IPS-18c (cell line): ENCODE data around the gene PDZD2.
A peak's percentile ranks its signal among the peaks of the same experiment; 100 is the strongest.
"Not testable (repeated sequence)": the region's sequence is repeated elsewhere in the genome, so short reads cannot be mapped to it uniquely, and the experiment has no call there.

Experiments
- H3K4me3 ChIP-seq: 2 replicates; pipeline ENCODE4 v1.7.0; 2013; ENCODE audit warnings: low read depth, mild to moderate bottlenecking, low read length, moderate library complexity; ENCODE audit not compliant: insufficient read depth
- H3K9me3 ChIP-seq: one replicate; pipeline ENCODE4 v1.6.1; 2013; ENCODE audit warnings: mild to moderate bottlenecking, low read length, moderate library complexity; ENCODE audit not compliant: control insufficient read depth, insufficient read depth

The PDZD2 gene

DNA sequence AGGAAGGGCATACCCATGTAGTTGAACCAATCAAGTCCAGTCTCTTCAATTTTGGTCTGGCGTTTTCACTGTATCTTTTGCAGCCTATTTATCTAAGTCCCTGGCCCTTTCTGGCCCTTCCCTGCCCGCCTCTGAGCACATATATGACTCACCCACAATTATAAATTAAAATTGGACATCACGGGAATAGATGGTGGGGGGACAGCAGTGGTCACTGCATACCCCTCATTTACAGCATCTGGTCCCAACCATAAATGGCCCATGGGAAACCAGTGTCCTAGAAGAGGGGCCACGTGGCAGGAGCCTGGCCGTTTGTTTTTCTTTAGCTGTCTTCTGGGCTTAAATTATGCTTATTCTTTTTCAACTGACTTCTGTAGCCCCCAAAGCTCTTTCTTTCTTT, 69.2 kb downstream of the PDZD2 start:
- H3K9me3 ChIP-seq, result no peaks in the 10 kb centered on the region

GRCh38 chr5:31711363-31711762, 72.4 kb downstream of the PDZD2 start:
- Histone ChIP-seq H3K9me3 (no peaks in the 10 kb centered on the region), H3K4me3 (no peak overlapping the region)

More for the DNA sequence above, 69.2 kb downstream of the PDZD2 start:
- no peak overlapping the region for H3K4me3 ChIP-seq

DNA sequence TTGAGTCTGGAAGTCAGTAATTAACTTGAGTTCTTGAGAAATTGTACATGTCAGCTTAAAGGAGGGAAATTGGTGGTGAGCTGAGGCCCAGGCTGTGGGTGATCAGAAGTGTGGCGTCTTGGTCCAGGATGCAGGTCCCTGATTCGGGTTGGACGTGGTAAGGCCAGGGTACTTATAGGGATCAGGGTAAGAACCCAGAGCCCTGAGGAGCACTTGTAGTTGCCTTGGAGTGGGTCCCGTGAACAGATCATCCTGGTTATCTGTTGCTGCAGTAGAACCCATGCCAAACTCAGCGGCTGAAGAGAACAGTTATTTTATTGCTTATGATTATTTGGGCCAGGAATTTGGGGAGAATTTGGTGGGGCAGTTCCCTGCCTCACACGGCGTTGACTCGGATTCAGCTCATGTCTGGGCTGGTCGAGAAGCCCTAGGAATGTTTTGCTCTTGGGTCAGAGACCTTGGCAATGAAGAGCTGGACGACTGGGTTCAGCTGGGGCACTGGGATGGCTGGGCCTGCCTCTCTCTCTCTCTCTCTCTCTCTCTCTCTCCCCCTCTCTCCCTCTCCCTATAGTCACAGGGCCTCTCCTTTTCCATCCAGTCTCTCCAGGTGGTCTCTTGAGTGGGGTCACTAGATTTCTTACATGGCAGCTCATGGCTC, 73.1 kb downstream of the PDZD2 start:
- Histone ChIP-seq H3K9me3 (no peaks in the 10 kb centered on the region), H3K4me3 (no peak overlapping the region)

DNA sequence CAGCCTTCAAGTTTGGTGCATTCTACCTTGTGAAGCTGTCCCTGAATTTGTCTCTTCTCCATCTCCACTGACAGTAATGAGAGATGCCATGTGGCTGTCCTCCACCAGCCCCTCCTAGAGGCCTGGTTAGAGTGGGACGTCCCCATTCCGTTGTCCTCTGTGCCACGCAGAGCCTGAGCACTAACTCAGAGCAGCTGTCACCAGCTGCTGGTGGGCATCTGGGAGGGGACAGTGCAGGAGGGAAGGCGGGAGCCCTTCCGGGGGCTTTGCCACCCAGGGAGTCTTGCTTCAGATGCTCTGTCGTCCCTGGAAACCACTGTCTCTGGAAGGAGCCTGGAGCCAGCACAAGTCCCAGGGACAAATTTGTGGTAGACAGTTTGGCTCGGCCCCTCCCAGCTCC, 78.6 kb downstream of the PDZD2 start:
- peak overlapping the region; percentile 3; the same call in 1 of the 2 replicates for H3K4me3 ChIP-seq
- no peaks in the 10 kb centered on the region for H3K9me3 ChIP-seq

DNA sequence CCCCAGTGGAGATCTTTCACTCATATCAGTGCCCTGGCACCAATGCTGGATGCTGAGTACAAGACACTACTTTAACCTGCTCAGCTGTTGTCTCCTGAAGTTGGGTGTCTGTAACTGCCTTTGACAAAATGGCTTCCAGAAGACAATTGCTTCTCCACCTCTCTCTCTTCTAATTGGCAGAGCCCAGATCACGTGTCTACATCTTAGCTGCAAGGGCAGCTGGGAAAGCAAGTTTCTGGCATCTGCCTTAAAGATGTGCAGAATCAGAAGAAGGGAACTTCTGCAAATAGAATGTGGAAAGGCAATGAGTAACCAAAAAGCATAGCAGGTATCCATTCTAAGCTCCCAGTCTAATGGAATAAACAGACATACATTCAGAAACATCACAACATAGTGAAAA, 81.1 kb downstream of the PDZD2 start:
- H3K4me3 ChIP-seq, result no peak overlapping the region
- H3K9me3 ChIP-seq, result no peaks in the 10 kb centered on the region

GRCh38 chr5:31720811-31721345, 81.9 kb downstream of the PDZD2 start:
- H3K4me3 ChIP-seq, result no peak overlapping the region
- H3K9me3 ChIP-seq, result no peaks in the 10 kb centered on the region

DNA sequence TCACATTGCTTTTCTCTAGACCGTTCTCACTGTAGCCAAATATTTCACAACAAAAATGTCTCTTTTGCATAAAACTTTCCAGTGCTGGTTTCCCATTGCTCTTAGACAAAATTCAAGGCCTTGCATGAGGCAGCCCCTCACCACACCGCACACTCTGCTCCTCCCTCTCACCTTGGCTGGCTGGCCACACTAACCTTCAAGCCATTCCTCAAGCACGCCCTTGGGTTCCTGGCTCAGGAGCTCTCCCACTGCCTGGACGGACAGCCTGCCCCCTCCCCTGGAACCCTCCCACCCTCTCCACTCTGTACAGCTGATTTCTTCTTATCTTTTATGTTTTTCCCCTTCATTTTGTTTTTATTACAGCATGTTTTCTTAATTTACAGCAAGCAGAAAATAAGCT, 83.2 kb downstream of the PDZD2 start:
- Histone ChIP-seq H3K9me3 (no peaks in the 10 kb centered on the region), H3K4me3 (no peak overlapping the region)

DNA sequence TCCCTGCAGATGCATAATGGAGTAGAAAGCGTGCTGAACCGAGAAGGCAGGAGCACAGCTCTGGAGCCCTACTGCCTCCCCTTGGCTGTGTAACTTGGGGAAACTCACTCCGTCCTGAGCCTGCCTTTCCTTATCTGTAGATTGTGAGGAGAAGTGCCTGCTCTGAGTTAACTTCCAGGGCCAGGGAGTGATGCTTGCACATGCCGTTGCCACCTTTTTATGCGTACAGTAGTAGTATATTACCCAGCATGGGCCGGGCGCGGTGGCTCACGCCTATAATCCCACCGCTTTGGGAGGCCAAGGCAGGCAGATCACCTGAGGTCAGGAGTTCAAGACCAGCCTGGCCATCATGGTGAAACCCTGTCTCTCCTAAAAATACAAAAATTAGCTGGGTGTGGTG, 87.1 kb downstream of the PDZD2 start:
- Histone ChIP-seq H3K9me3 (no peaks in the 10 kb centered on the region), H3K4me3 (no peak overlapping the region)

GRCh38 chr5:31726952-31727351, 88.0 kb downstream of the PDZD2 start:
- no peak overlapping the region for H3K4me3 ChIP-seq
- H3K9me3 ChIP-seq, result no peaks in the 10 kb centered on the region

GRCh38 chr5:31728039-31728438, 89.1 kb downstream of the PDZD2 start:
- Histone ChIP-seq H3K9me3 (no peaks in the 10 kb centered on the region), H3K4me3 (no peak overlapping the region)

DNA sequence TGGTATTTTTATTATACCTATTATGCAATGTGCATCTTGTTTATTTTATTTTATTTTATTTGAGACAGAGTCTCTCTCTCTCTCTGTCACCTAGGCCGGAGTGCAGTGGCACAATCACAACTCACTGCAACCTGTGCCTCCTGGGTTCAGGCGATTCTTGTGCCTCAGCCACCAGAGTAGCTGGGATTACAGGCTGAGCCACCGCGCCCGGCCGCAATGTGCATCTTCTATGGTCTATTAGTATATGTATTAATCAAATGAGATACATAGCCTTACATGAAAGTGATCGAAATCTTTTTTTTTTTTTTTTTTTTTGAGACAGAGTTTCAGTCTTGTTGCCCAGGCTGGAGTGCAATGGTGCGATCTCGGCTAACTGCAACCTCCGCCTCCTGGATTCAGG, 89.9 kb downstream of the PDZD2 start:
- H3K4me3 ChIP-seq, H3K9me3 ChIP-seq: not testable (repeated sequence)

- no peak overlapping the region for H3K4me3 ChIP-seq
- H3K9me3 ChIP-seq, result no peaks in the 10 kb centered on the region
These were observed 91.2 kb downstream of the PDZD2 start for GRCh38 chr5:31730139-31730538.

GRCh38 chr5:31731016-31731415, 92.1 kb downstream of the PDZD2 start:
- no peak overlapping the region for H3K4me3 ChIP-seq
- H3K9me3 ChIP-seq, result no peaks in the 10 kb centered on the region

DNA sequence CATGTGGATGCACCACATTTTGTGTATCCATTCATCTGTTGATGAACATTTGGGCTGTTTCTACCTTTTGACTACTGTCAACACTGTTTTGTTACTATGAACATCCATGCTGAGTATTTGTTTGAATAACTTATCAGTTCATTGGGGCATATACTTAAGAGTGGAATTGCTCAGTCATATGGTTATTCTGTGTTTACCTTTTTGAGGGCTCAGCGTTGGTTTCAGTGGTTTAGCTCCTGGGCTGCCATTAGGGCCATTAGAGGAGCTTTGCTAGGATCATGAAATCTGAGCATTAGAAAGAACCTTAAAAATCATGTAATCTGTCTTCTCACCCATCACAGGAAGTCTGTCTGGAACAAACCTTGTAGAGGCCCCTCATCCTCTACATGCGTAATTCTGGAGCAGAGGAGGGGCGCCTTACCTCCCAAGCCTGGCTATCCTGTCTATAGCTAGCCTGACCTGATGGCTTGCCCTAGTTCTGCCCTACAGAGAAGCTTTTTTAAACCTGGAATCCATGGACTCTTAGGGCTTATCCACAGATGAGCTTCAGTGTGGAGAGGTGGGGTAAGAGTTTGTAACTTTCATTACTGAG, 92.9 kb downstream of the PDZD2 start:
- H3K4me3 ChIP-seq, result no peak overlapping the region
- no peaks in the 10 kb centered on the region for H3K9me3 ChIP-seq

DNA sequence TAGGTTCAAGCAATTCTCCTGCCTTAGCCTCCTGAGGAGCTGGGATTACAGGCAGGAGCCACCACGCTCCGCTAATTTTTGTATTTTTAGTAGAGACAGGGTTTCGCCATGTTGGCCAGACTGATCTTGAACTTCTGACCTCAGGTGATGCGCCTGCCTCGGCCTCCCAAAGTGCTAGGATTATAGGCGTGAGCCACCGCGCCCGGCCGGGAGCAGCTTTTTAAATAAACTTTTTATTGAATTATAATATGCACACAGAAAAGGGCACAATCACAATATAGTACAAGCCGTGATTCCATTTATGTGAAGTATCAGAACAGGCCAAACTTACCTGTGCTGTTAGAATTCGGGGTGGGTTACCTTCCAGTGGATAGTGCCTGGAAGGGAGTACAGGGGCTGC, 93.9 kb downstream of the PDZD2 start:
- not testable (repeated sequence) for H3K9me3 ChIP-seq, H3K4me3 ChIP-seq

DNA sequence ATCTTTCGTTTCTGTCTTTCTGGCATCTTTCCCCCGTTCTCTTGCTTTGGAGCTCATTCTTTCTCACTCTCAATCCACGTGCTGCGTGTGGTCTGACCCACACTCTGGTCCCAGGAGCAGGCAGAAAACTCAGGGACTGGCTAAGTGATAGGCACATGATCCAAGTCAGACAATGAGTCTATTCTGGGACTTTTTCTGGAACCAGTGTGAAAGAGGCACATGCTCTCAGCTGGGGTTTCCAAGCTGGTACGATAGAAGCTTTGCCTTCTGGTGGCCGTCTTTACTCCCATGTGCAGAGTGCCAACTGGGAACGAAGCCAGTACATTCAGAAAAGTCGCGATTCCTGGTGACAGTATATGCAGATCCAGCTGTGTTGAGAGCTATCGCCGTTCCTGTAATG, 94.4 kb downstream of the PDZD2 start:
- H3K9me3 ChIP-seq, result no peaks in the 10 kb centered on the region
- no peak overlapping the region for H3K4me3 ChIP-seq

DNA sequence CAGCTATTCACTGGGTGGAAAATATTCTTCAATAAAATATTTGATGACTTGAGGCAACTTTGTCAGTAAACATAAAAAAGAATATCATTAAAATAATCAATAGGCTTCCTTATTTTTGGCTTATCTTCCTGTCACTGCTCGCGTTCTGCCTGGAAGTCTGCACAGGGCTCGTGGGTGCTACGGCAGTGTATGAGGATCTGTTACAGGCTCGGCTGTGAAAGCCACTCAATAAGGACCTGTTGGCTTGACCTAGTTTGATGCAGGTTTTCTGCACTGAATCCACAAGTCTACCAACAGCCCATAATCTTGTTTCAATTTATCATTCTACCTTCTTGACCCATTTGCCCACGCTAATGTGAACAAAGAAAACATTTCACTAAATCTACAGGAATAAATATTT, 97.2 kb downstream of the PDZD2 start:
- H3K4me3 ChIP-seq, result no peak overlapping the region

DNA sequence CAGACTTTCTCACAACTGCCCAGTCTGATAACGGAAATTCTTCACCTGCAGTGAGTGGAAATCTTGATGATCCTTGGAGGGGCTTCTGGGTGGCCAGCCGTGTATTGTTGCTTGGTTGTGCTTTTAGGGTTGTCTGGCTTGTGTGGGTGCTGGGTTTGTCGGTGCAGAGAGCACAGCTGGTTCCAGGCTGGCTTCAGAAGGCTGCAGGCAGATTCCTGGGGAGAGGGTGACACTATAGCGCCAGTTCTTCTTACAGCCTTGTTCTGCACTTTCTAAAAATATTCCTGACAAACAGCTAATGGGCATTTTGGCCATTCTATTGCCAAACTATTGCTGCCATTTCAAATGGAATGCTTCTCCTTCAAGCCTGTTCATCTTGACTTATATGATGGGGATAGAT, 99.3 kb downstream of the PDZD2 start:
- no peak overlapping the region for H3K4me3 ChIP-seq
- no peaks in the 10 kb centered on the region for H3K9me3 ChIP-seq

More for the DNA sequence above, 97.2 kb downstream of the PDZD2 start:
- no peaks in the 10 kb centered on the region for H3K9me3 ChIP-seq

DNA sequence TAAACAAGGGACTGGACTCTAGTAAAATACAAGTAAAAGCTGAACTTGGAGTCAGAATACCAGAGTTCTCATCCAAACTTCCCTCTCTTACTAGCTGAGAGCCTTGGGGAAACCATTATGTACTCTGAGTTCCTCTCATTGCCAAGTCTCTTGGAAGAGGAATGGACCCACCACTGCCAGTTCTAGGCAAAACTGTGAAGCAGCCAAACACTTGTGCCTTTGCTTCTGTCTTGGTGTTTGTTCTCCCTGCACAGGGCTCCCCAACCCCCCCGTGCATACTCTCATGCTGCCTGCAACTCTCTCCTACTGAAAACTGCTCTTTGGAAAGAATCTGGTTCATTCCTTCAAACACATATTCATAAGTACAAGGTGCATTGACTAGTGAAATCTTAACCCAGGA, 102.6 kb downstream of the PDZD2 start:
- H3K4me3 ChIP-seq, result no peak overlapping the region

More for the DNA sequence above, 102.6 kb downstream of the PDZD2 start:
- no peaks in the 10 kb centered on the region for H3K9me3 ChIP-seq
